ENCODE measurements around the gene PARP6. TPM values are rescaled to one million over a fixed set of nuclear protein-coding genes. Genes with fewer than 3 reads are reported as not detected.

Gene PARP6
- polyA plus RNA-seq, 1 of the 3 experiments (the other 2 are of a cell fraction) = 57.7 TPM

DNA sequence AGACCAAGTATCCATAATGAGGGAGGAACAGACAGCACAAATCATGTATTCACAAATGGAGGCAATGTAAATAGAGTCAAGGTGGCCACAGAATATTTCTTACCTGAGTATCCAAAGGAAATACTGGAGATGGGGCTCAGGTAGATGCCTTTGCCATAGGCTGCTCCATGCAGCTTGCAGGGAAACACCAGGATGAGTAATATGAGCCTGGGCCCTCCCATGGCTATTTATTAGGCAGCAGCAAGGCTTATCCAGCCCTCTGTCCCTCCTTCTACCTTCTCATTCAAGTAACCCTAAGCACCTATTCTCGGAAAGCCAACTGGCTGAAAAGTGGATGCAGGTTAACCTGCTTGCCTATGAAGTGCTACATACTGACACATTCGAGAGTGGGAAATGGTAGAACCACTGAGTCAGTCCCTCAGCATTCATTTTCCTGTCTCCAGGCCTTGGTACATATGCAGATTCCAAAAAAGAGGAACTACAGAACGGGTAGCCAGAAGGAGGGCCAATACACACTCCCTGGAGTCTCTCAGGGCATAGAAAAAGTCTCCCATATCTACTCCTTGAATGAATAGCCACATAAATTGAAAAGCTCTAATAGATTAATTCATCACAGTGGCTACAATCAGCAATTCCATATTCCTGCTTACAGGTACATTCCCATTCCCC lies 23.1 kb downstream of the PARP6 start:
- ChIA-PET CTCF (no interaction called here), POLR2A (no interaction called here)
- no peak for DNase-seq
- no peak overlapping the region for H2AFZ ChIP-seq (ENCODE audit: low read depth)
- H3K4me3 ChIP-seq (ENCODE audit: low read depth in 2 of 2, low read length in 1 of 2) = no peak overlapping the region
- H3K9ac ChIP-seq = no peak overlapping the region
- H3K9me3 ChIP-seq = no peaks in the 10 kb centered on the region
- peaks cover 23% of the 10 kb centered on the region for H3F3A ChIP-seq (replicated peaks; ENCODE audit: insufficient read depth)
- H3K79me2 ChIP-seq (ENCODE audit: insufficient read depth) = no peaks in the 10 kb centered on the region
- H3K9me2 ChIP-seq = no peaks in the 10 kb centered on the region
- no peaks in the 10 kb centered on the region for H3K27me3 ChIP-seq (ENCODE audit: insufficient read depth)
- H3K27ac ChIP-seq (ENCODE audit: low read depth in 2 of 2, low read length in 1 of 2) = peak overlapping the region in 1 of 2 experiments; percentile 60; a peak in 2 of 4 replicates
- H3K4me2 ChIP-seq = peak overlapping the region; percentile 27; the same call in 1 of the 2 replicates
- 92% methylated on average over 3 of the region's 3 CpGs for WGBS (ENCODE audit: low lambda C conversion rate)
- H4K20me1 ChIP-seq (ENCODE audit: insufficient read depth) = no peaks in the 10 kb centered on the region
- peaks cover 0 to 7% of the 10 kb centered on the region in 2 experiments; a peak in 1 of 4 replicates for H3K4me1 ChIP-seq (ENCODE audit: control insufficient read depth in 1 of 2, insufficient read depth in 2 of 2, low read depth in 1 of 2, low read length in 1 of 2)
- H3K36me3 ChIP-seq (replicated peaks in 1 of 2; ENCODE audit: control insufficient read depth in 1 of 2, insufficient read depth in 2 of 2, low read length in 1 of 2) = peaks cover 60 to 64% of the 10 kb centered on the region in 2 experiments
- TF ChIP-seq RAD21 (IDR thresholded peaks at IDR 0.05; ENCODE audit: low read length) = no peak
- no peak for TF ChIP-seq FOXJ3 (CRISPR knock-in tag; IDR thresholded peaks at IDR 0.05)
- no peak for TF ChIP-seq SIN3A (IDR thresholded peaks at IDR 0.05; ENCODE audit: borderline replicate concordance, low read depth, low read length)
- TF ChIP-seq GABPA (IDR thresholded peaks at IDR 0.05; ENCODE audit: low read depth) = no peak
- TF ChIP-seq EZH2phosphoT487 (IDR thresholded peaks at IDR 0.05; ENCODE audit: borderline replicate concordance, low read depth) = no peak
- TF ChIP-seq RXRA (IDR thresholded peaks at IDR 0.05; ENCODE audit: borderline replicate concordance, low read depth) = no peak
- TF ChIP-seq, protein P1, sequence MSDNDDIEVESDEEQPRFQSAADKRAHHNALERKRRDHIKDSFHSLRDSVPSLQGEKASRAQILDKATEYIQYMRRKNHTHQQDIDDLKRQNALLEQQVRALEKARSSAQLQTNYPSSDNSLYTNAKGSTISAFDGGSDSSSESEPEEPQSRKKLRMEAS (IDR thresholded peaks at IDR 0.05; ENCODE audit: low read depth) = no peak
- TF ChIP-seq, protein P2, sequence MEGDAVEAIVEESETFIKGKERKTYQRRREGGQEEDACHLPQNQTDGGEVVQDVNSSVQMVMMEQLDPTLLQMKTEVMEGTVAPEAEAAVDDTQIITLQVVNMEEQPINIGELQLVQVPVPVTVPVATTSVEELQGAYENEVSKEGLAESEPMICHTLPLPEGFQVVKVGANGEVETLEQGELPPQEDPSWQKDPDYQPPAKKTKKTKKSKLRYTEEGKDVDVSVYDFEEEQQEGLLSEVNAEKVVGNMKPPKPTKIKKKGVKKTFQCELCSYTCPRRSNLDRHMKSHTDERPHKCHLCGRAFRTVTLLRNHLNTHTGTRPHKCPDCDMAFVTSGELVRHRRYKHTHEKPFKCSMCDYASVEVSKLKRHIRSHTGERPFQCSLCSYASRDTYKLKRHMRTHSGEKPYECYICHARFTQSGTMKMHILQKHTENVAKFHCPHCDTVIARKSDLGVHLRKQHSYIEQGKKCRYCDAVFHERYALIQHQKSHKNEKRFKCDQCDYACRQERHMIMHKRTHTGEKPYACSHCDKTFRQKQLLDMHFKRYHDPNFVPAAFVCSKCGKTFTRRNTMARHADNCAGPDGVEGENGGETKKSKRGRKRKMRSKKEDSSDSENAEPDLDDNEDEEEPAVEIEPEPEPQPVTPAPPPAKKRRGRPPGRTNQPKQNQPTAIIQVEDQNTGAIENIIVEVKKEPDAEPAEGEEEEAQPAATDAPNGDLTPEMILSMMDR (IDR thresholded peaks at IDR 0.05) = no peak
- TF ChIP-seq MXI1 (IDR thresholded peaks at IDR 0.05; ENCODE audit: low read depth, low read length) = no peak
- TF ChIP-seq, protein P3, sequence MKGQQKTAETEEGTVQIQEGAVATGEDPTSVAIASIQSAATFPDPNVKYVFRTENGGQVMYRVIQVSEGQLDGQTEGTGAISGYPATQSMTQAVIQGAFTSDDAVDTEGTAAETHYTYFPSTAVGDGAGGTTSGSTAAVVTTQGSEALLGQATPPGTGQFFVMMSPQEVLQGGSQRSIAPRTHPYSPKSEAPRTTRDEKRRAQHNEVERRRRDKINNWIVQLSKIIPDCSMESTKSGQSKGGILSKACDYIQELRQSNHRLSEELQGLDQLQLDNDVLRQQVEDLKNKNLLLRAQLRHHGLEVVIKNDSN (IDR thresholded peaks at IDR 0.05; ENCODE audit: borderline replicate concordance, low read depth) = no peak

DNA sequence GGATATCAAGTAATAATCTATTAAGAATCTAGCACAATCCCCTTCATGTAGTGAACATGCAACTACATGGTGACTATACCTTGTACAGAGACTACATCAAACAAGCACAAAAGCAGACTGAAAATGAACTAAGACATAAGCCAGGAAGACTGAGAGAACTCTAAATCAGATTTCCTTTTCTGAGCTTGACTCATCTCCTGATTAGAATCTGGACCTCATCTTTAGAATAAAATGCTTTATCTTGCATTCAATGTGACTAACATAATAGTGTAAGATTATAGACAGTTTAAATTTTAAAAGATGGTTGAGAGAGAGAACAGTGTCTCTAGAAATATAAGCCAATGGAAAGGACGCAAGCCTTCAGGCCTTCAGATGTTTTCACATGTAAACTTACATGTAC lies 23.8 kb downstream of the PARP6 start:
- H4K20me1 ChIP-seq (ENCODE audit: insufficient read depth) = no peaks in the 10 kb centered on the region
- H3F3A ChIP-seq (replicated peaks; ENCODE audit: insufficient read depth) = peaks cover 23% of the 10 kb centered on the region
- H3K27me3 ChIP-seq (ENCODE audit: insufficient read depth) = no peaks in the 10 kb centered on the region
- H3K4me3 ChIP-seq (ENCODE audit: low read depth in 2 of 2, low read length in 1 of 2) = no peak overlapping the region
- peak overlapping the region in 1 of 2 experiments; percentile 60; a peak in 2 of 4 replicates for H3K27ac ChIP-seq (ENCODE audit: low read depth in 2 of 2, low read length in 1 of 2)
- H3K9ac ChIP-seq = no peak overlapping the region
- POLR2A ChIA-PET = no interaction called here
- no peaks in the 10 kb centered on the region for H3K9me2 ChIP-seq
- H2AFZ ChIP-seq (ENCODE audit: low read depth) = no peak overlapping the region
- H3K79me2 ChIP-seq (ENCODE audit: insufficient read depth) = no peaks in the 10 kb centered on the region
- H3K4me2 ChIP-seq = peak overlapping the region; percentile 27
- H3K9me3 ChIP-seq = no peaks in the 10 kb centered on the region
- CTCF ChIA-PET = no interaction called here
- H3K4me1 ChIP-seq (ENCODE audit: control insufficient read depth in 1 of 2, insufficient read depth in 2 of 2, low read depth in 1 of 2, low read length in 1 of 2) = peaks cover 0 to 7% of the 10 kb centered on the region in 2 experiments; a peak in 1 of 4 replicates
- TF ChIP-seq RAD21 (IDR thresholded peaks at IDR 0.05; ENCODE audit: low read length) (no peak), ELF1 (IDR thresholded peaks at IDR 0.05) (no peak), FOSL2 (IDR thresholded peaks at IDR 0.05; ENCODE audit: borderline replicate concordance, low read depth) (peak; percentile 31; the same call in 1 of the 2 replicates), FOXJ3 (CRISPR knock-in tag; IDR thresholded peaks at IDR 0.05) (no peak), TCF12 (IDR thresholded peaks at IDR 0.05) (peak; percentile 41), JUND (IDR thresholded peaks at IDR 0.05) (peak; percentile 22; the same call in 1 of the 2 replicates), NRF1 (IDR thresholded peaks at IDR 0.05; ENCODE audit: low read depth, low read length) (no peak), SMC3 (IDR thresholded peaks at IDR 0.05; ENCODE audit: low read depth, low read length) (no peak)
- TF ChIP-seq, protein P4, sequence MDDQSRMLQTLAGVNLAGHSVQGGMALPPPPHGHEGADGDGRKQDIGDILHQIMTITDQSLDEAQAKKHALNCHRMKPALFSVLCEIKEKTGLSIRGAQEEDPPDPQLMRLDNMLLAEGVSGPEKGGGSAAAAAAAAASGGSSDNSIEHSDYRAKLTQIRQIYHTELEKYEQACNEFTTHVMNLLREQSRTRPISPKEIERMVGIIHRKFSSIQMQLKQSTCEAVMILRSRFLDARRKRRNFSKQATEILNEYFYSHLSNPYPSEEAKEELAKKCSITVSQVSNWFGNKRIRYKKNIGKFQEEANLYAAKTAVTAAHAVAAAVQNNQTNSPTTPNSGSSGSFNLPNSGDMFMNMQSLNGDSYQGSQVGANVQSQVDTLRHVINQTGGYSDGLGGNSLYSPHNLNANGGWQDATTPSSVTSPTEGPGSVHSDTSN (IDR thresholded peaks at IDR 0.05) = 0 out of 2 replicates have a peak, but pooled peaks have one; percentile 29
- 76% methylated on average over 1 of the region's 1 CpG for WGBS (ENCODE audit: low lambda C conversion rate)
- peaks cover 56 to 60% of the 10 kb centered on the region in 2 experiments for H3K36me3 ChIP-seq (replicated peaks in 1 of 2; ENCODE audit: control insufficient read depth in 1 of 2, insufficient read depth in 2 of 2, low read length in 1 of 2)
- DNase-seq = no peak

Data from SK-N-SH (cell line).